Right atrium auricular region (tissue), 2 donors: ENCODE data around the gene GLCE. TPM values are rescaled to one million over a fixed set of nuclear protein-coding genes. Genes with fewer than 3 reads are reported as not detected.

ENCODE experiments used
- DNase-seq: peaks from one replicate; pipeline ENCODE4 v3.0.0-alpha.2; 2019; ENCODE audit warnings: low spot score
- H3K27ac ChIP-seq, 2 donors: fragments of 200-600 bp; sonication (generic); 1 replicate in 1 of 2; 2 replicates in 1 of 2; pipeline ENCODE4 v1.5.1; 2016 to 2019
- H3K27me3 ChIP-seq, 2 donors: fragments of 200-600 bp; sonication (generic); one replicate each; pipeline versions ENCODE4 v1.5.1 to v1.6.0; 2017 to 2019
- H3K36me3 ChIP-seq: fragments of 200-600 bp; sonication (generic); one replicate; pipeline ENCODE4 v1.5.1; 2016
- H3K4me1 ChIP-seq, 2 donors: fragments of 200-600 bp; sonication (generic); one replicate each; pipeline versions ENCODE4 v1.5.1 to v1.6.0; 2017 to 2019
- H3K4me3 ChIP-seq, 2 donors: fragments of 200-600 bp; sonication (generic); 1 replicate in 1 of 2; 2 replicates in 1 of 2; pipeline ENCODE4 v1.5.1; 2017 to 2019; ENCODE audit warnings: mild to moderate bottlenecking in 1 of 2, moderate library complexity in 1 of 2
- H3K9me3 ChIP-seq, 2 donors: fragments of 200-600 bp; sonication (generic); one replicate each; pipeline ENCODE4 v1.5.1; 2019
- CTCF ChIP-seq, 2 donors: fragments of 200-600 bp; sonication (generic); IDR thresholded peaks; one replicate each; pipeline ENCODE4 v1.5.1; 2019; ENCODE audit warnings: antibody characterized with exemption in 2 of 2
- total RNA-seq, 2 donors: library from RNA; depleted of rRNA; stranded (reverse); fragments of >200 nt; gene quantifications; one replicate each; pipeline ENCODE4 v1.1.0, GENCODE V29; 2016

GLCE gene
- total RNA-seq, 2 donors from 2014 or later = 7.0 to 9.6 TPM

GRCh38 chr15:69185216-69185615 is 24.8 kb downstream of the GLCE start:
- DNase-seq = no peak
- H3K36me3 ChIP-seq = no peaks in the 10 kb centered on the region
- peaks cover 0 to 4% of the 10 kb centered on the region in 2 donors for H3K9me3 ChIP-seq
- H3K27me3 ChIP-seq = no peaks in the 10 kb centered on the region
- H3K27ac ChIP-seq = no peak overlapping the region
- H3K4me1 ChIP-seq = peaks cover 0 to 3% of the 10 kb centered on the region in 2 donors
- TF ChIP-seq CTCF (IDR thresholded peaks at IDR 0.05) = no peak
- no peak overlapping the region for H3K4me3 ChIP-seq

GRCh38 chr15:69185706-69186105 is 25.3 kb downstream of the GLCE start:
- no peaks in the 10 kb centered on the region for H3K36me3 ChIP-seq
- H3K27ac ChIP-seq = no peak overlapping the region
- DNase-seq = no peak
- H3K9me3 ChIP-seq = peaks cover 0 to 7% of the 10 kb centered on the region in 2 donors
- no peak overlapping the region for H3K4me3 ChIP-seq
- peaks cover 0 to 3% of the 10 kb centered on the region in 2 donors for H3K4me1 ChIP-seq
- no peaks in the 10 kb centered on the region for H3K27me3 ChIP-seq
- TF ChIP-seq CTCF (IDR thresholded peaks at IDR 0.05) = no peak

- no peak for TF ChIP-seq CTCF (IDR thresholded peaks at IDR 0.05)
- H3K36me3 ChIP-seq = no peaks in the 10 kb centered on the region
- no peak overlapping the region for H3K27ac ChIP-seq
- H3K4me1 ChIP-seq = peaks cover 3 to 7% of the 10 kb centered on the region in 2 donors
- H3K4me3 ChIP-seq = no peak overlapping the region
- DNase-seq = no peak
- no peaks in the 10 kb centered on the region for H3K27me3 ChIP-seq
- peaks cover 0 to 7% of the 10 kb centered on the region in 2 donors for H3K9me3 ChIP-seq
Observed at GRCh38 chr15:69189157-69189556, 28.7 kb downstream of the GLCE start.

- DNase-seq = no peak
- Histone ChIP-seq H3K36me3 (no peaks in the 10 kb centered on the region), H3K27me3 (no peaks in the 10 kb centered on the region), H3K4me1 (peaks cover 0 to 17% of the 10 kb centered on the region in 2 donors), H3K9me3 (peaks cover 0 to 7% of the 10 kb centered on the region in 2 donors), H3K4me3 (no peak overlapping the region), H3K27ac (no peak overlapping the region)
- TF ChIP-seq CTCF (IDR thresholded peaks at IDR 0.05) = no peak
Observed at GRCh38 chr15:69190091-69190490, 29.7 kb downstream of the GLCE start.

GRCh38 chr15:69190504-69190903 is 30.1 kb downstream of the GLCE start:
- Histone ChIP-seq H3K9me3 (peaks cover 0 to 7% of the 10 kb centered on the region in 2 donors), H3K36me3 (no peaks in the 10 kb centered on the region), H3K27ac (no peak overlapping the region), H3K4me3 (no peak overlapping the region), H3K27me3 (no peaks in the 10 kb centered on the region), H3K4me1 (peaks cover 0 to 19% of the 10 kb centered on the region in 2 donors)
- TF ChIP-seq CTCF (IDR thresholded peaks at IDR 0.05) = no peak
- no peak for DNase-seq
